GM10248 (cell line): ENCODE measurements around the gene SLX9.

Source experiments
- CTCF ChIA-PET: fragments of 300-600 bp; sonication (Branson Sonifier 250); formaldehyde crosslinking; extraction: SDS; loops from one replicate; lab custom pipeline; 2021; ENCODE audit warnings: antibody characterized with exemption; lab: Yijun Ruan, JAX
- POLR2A ChIA-PET: fragments of 350-650 bp; sonication (Branson Sonifier 250); formaldehyde crosslinking; extraction: SDS; loops from one replicate; lab custom pipeline; 2020; ENCODE audit warnings: antibody characterized with exemption; lab: Yijun Ruan, JAX
- DNase-seq: peaks from one replicate; pipeline ENCODE4 v3.0.0; 2012; ENCODE audit errors: extremely low spot score
- TF ChIP-seq, protein P1 (sequence below): IDR thresholded peaks from 2 replicates; pipeline ENCODE4 v1.5.1; 2012; ENCODE audit warnings: mild to moderate bottlenecking, low read depth; ENCODE audit errors: extremely low read depth, missing control alignments, control extremely low read depth

SLX9 gene

DNA sequence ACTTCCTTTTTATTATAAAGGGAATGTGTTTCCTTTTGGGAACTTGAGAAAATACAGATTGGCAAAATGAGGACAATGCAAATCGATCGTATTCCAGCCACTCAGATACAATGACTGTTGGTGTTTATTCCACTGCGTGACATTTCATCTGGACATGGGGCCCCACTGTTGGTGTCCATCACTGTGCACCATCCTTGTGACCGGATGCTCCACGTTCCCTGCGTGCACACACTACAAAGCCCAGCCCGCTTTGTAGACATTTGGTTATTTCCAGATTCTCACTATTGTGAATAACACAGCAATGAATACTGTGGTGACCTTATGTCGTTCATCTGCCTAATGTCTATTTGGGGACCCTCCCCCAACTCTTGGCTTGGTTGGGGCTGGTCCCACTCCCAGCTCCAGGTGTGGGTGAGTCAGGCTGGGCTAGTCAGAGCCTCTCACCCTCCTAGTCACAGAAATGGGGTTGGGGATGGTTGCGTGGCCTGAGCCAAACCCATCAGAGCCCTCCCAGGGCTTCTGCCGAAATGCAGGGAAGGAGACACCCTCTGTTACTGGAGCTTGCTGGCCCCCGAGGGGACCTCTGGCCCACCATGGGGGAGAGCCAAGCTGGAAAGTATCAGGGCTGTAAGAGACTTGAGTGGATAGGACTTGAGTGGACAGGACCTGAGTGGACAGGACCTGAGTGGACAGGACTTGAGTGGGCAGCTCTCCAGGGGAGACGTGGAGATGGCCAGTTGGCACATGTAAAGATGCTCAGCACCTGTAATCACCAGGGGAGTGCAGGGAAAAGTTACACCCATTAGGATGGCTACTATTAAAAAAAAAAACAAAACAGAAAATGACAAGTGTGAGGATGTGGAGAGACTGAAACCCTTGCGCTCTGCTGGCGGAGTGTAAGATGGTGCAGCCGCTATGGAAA lies 77.5 kb downstream of the SLX9 start:
- TF ChIP-seq, protein P1, sequence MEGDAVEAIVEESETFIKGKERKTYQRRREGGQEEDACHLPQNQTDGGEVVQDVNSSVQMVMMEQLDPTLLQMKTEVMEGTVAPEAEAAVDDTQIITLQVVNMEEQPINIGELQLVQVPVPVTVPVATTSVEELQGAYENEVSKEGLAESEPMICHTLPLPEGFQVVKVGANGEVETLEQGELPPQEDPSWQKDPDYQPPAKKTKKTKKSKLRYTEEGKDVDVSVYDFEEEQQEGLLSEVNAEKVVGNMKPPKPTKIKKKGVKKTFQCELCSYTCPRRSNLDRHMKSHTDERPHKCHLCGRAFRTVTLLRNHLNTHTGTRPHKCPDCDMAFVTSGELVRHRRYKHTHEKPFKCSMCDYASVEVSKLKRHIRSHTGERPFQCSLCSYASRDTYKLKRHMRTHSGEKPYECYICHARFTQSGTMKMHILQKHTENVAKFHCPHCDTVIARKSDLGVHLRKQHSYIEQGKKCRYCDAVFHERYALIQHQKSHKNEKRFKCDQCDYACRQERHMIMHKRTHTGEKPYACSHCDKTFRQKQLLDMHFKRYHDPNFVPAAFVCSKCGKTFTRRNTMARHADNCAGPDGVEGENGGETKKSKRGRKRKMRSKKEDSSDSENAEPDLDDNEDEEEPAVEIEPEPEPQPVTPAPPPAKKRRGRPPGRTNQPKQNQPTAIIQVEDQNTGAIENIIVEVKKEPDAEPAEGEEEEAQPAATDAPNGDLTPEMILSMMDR, result no peak
- CTCF ChIA-PET, result interaction anchor here (1.2 kb wide), 1 partner anchor 28 kb away, joined by 4 read pairs; no protein-coding TSS in a partner anchor
- POLR2A ChIA-PET, result no interaction called here
- DNase-seq, result no peak

GRCh38 chr21:45018131-45019075 lies 78.6 kb downstream of the SLX9 start:
- TF ChIP-seq, protein P1, result no peak
- no peak for DNase-seq
- POLR2A ChIA-PET, result no interaction called here
- CTCF ChIA-PET, result no interaction called here

- TF ChIP-seq, protein P1, result no peak
- no peak for DNase-seq
- POLR2A ChIA-PET, result no interaction called here
- CTCF ChIA-PET, result no interaction called here
Measured at GRCh38 chr21:45019076-45019886, 79.5 kb downstream of the SLX9 start.

GRCh38 chr21:45019887-45020537 lies 80.2 kb downstream of the SLX9 start:
- ChIA-PET POLR2A (no interaction called here), CTCF (no interaction called here)
- TF ChIP-seq, protein P1, result no peak
- no peak for DNase-seq

DNA sequence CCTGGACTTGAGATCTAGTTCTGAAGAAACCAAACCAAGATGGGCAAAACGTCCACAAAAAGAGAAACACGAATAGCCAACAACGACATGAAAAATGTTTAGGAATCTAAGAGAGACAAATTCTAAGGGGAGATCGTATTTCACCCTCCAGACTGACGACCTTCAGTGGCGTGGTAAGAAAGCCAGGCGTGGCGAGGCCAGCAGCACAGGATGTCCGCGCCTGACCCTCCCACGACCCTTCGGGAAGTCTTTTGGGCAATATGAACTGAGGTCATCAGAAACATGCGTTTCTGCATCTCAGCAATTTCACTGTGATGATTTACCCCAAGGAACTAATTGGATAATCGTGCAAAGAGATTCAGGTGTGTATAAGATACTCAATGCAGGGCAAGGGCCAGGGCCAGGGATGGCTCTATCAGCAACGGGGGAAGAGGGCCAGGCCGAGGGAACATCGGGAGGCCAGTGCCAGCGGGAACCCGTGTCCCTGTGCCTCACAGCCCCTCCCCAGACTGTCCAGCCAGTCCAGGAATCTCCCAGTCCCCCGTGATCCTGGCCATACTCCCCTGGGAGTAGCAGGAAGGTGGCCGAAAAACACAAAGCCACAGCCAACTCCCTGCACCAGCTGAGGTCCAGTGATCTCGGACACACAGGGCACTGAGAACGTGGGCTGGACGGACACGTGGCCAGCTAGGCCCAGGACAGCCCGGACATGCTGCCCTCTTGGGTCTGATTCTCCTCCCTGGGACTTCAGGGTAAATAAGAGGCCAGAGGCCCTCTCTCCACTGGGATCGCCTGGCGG lies 81.0 kb downstream of the SLX9 start:
- CTCF ChIA-PET, result no interaction called here
- TF ChIP-seq, protein P1, result no peak
- POLR2A ChIA-PET, result no interaction called here
- DNase-seq, result no peak
